SW 1271 (cell line): ENCODE data around the gene PDE5A.

Experiments
- DNase-seq, 2 experiments: peaks; one replicate each; lab custom pipeline; 2025; lab: John Stamatoyannopoulos, UW

PDE5A gene

GRCh38 chr4:119523399-119523798 is 105.2 kb downstream of the PDE5A start:
- no peak for DNase-seq

- DNase-seq, result no peak
Observed at GRCh38 chr4:119521268-119521667, 107.3 kb downstream of the PDE5A start.

- DNase-seq, result no peak
Observed at GRCh38 chr4:119518915-119519410, 109.6 kb downstream of the PDE5A start.

- no peak for DNase-seq
Observed at GRCh38 chr4:119518230-119518892, 110.2 kb downstream of the PDE5A start.

GRCh38 chr4:119517361-119518229 is 111.0 kb downstream of the PDE5A start:
- peak; percentile 2 to 5 for DNase-seq

GRCh38 chr4:119512398-119512797 is 116.2 kb downstream of the PDE5A start:
- DNase-seq, result no peak

GRCh38 chr4:119510395-119511149 is 118.0 kb downstream of the PDE5A start:
- no peak for DNase-seq

GRCh38 chr4:119508281-119508680 is 120.3 kb downstream of the PDE5A start:
- no peak for DNase-seq

- DNase-seq, result no peak
Observed at GRCh38 chr4:119506806-119507205, 121.8 kb downstream of the PDE5A start.

GRCh38 chr4:119504616-119505015 is 124.0 kb downstream of the PDE5A start:
- DNase-seq, result no peak

GRCh38 chr4:119501740-119502139 is 126.9 kb downstream of the PDE5A start:
- no peak for DNase-seq

- DNase-seq, result no peak
Observed at GRCh38 chr4:119498527-119498926, 130.1 kb downstream of the PDE5A start.

GRCh38 chr4:119493886-119494285 is 134.7 kb downstream of the PDE5A start:
- DNase-seq, result no peak

- peak in 1 of 2 experiments; percentile 8 for DNase-seq
Observed at GRCh38 chr4:119493419-119493818, 135.2 kb downstream of the PDE5A start.

- peak in 1 of 2 experiments; percentile 1 for DNase-seq
Observed at GRCh38 chr4:119490335-119490734, 138.3 kb downstream of the PDE5A start.

GRCh38 chr4:119489305-119489704 is 139.3 kb downstream of the PDE5A start:
- no peak for DNase-seq

GRCh38 chr4:119480331-119480730 is 148.3 kb downstream of the PDE5A start:
- no peak for DNase-seq

- DNase-seq, result no peak
Observed at GRCh38 chr4:119479835-119480234, 148.8 kb downstream of the PDE5A start.

GRCh38 chr4:119479180-119479808 is 149.3 kb downstream of the PDE5A start:
- no peak for DNase-seq

GRCh38 chr4:119478446-119479179 is 150.0 kb downstream of the PDE5A start:
- no peak for DNase-seq

GRCh38 chr4:119477412-119478053 is 151.1 kb downstream of the PDE5A start:
- DNase-seq, result no peak
